Measurements from ENCODE around the gene LRRC10B.

Gene LRRC10B

DNA sequence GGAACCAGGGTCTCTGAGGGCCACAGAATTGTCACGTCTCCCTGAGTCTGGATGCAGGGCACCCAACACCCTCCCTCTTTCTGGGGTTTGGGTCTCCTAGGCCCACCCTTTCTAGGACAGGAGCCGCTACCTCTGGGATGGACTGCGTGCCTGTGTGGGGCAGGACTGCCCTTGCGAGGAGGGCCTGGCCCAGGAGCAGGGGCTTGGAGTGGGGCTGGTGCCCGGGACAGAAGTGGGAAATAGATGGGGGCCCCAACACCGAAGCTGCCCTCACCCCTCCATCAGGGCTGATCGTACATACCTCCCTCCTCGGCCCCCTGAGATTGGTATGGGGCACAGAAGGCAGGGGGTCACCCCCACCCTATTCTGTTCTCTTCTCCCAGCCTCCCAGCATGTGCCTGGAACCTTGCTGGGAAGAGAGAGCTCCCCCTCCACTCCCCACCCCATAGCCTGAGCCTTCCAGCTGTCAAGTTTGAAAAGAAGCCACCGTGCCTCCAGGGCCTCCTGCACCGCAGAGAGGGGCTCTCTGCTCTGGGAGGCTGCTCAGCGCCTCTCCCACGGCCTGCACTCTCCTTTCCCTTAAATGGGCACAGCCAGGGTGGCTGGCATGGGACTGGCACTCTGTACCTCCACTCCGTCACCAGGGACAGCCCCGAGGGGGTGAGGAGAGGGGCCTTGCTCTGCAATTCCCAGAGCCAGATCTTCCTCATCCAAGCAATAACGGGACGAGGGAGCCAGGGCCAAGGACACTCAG is 1.8 kb downstream of the LRRC10B start:
- DNase-seq: no peak

DNA sequence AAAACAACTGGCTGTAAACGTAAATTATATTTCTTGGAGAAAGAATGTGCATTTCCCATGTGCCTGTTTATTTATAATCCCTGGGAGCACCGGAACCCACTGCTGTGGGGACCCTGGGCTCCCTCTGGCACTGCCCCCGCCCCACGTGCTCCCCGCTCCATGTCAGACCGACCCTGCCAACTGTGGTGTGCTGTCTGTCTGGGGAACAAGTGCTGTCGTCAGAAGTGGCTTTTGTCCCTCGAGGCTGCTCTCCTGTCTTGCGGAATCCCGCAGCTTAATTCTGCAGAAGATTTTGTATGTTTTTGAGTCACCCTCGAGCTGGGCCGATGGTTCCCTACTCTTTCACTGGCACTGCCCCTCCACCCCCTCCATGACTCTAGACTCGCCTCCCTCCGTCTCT is 2.4 kb downstream of the LRRC10B start:
- no peak for DNase-seq

DNA sequence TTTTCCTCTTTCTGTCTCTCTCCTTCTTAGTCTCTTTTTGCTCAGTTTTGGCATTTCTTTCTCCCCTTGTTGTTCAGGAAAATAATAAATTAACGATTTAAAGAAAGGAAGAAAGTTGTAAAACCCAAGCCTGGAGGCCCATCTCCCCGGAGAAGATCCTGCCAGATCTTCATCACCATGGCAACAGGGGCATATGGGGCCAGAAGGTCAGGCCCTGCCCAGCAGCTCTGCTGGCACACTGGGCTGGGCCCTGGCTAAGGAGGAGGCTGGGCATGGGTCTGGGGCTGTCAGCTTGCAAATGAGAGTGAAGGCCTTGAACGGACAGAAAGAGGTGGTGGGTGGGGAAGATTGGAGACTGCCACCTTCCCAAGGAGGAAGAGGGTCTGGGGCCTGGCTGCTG is 2.8 kb downstream of the LRRC10B start:
- no peak for DNase-seq

DNA sequence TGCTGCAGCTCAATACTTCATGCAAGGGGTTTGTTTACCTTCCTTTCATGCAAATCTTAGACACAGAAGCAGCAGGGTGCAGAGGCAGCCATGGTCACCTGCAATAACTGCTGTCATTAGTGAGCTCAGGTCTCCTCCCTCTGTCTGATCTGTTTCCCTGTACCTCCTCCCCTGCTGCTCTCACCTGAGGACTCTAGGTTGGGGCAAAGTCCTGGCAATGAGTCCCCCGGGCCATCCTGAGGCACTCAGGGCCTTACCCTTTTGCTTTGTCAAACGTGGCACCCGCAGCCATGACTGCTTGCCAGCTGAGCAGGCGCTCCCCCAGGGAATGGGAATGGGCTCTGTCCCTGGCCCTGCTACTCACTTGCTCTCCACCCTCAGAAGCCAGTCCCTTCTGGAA is 3.9 kb downstream of the LRRC10B start:
- no peak for DNase-seq

DNA sequence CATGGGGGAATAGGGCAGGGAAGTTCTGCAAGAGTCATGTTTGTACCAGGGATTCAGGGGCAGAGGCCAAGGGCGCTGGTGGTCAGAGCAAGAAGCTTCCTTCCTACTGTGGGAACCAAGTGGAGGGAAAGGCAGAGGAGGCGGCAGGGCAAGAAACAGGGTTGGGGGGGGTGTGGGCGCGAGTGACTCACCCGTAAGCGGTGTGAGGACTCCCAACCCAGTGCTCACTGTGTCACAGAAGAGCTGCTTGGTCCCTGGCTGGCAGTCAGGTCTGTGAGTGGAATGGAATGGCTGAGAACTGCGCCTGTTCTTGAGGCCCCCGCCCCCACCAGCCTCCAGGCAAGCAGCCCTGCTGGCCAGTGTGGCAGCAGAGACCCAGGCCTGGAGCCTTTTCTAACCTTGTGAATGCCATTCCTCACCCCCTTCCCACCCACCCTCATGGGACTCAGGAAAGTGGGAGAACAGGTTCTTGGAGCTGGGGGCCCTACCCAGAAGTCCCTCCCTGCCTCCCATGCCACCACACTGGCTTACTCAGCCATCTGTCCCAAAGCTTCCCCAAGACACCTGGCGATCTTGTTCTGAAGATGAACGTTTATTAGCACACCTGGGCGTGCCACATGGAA is 4.7 kb downstream of the LRRC10B start:
- no peak for DNase-seq

DNA sequence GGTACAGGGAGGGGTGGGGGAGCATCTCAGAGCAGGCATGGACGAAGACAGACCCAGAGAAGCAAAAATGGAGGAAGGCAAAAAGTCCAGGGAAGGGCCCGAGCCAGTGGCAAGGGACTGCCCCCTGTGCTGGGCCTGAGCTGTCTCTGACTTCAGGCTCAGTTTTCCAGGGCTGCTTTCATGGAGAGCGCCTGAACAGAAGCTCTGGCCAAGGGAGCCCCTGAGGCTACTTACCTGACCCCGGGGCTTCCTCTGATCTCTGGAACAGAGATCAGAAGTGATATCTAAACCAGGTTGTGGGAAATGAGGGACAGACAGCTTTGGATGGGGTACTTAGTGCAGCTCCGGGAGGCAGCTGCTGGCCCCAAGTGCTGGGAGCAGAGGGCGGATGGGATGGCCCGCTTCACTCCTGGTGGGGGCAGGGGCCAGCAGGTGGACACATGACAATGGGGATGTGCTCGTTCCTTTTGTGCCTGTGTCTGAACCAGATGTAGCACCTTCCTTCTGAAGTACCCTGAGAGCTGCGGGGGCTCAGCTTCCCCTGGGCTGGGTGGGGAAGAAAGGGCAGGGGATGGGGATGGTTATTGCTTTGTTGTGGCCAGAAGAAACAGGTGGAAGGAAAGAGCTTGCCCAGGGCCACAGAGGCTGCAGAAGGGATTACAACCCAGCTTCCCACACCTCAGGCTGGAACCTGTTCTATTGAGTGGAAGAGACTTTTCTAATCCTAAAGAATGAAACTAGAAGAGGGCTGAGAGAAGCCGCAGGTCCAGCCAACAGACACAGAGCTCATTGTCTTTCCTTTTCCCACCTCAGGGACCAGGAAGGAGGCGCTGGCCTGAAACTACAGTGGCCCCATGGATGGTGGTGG is 5.7 kb downstream of the LRRC10B start:
- no peak for DNase-seq

DNA sequence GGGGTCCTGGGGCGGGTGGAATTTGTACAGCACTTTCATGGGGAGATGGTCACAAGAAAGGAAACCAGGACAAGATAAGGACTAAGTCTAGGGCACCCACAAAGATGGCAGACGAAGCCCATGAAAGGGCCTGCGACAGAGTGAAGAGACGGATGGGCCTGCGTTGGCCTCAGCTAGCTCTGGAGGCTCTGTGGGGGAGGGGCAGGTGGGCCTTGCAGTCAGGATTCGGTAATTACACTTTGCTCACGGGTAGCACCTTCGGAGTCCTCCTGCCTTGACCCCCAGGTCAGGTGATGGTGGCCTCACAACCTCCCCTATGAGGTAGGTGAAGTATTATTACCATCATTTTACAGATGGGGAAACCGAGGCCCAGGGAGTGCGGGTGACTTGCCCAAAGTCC is 7.1 kb downstream of the LRRC10B start:
- no peak for DNase-seq

DNA sequence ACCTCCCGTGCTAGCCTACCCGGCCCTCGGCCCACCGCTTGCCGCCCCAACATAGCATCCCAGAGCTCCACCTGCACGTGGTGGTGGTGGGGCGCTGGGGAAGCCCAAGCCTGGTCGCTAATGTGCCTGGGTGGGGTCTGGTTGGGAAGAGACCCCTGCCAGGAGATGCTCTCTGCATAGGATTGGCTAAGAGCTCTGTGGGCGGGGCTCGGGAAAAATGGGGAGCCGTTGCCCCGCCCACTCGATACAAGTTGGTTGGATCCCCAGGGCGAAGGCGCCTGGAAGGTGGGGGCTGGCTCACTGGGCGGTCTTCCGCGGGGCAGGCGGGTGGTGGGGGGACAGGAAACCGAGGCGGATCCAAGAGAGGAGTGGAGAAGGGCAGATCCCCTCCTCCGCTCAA is 7.6 kb downstream of the LRRC10B start:
- no peak for DNase-seq

DNA sequence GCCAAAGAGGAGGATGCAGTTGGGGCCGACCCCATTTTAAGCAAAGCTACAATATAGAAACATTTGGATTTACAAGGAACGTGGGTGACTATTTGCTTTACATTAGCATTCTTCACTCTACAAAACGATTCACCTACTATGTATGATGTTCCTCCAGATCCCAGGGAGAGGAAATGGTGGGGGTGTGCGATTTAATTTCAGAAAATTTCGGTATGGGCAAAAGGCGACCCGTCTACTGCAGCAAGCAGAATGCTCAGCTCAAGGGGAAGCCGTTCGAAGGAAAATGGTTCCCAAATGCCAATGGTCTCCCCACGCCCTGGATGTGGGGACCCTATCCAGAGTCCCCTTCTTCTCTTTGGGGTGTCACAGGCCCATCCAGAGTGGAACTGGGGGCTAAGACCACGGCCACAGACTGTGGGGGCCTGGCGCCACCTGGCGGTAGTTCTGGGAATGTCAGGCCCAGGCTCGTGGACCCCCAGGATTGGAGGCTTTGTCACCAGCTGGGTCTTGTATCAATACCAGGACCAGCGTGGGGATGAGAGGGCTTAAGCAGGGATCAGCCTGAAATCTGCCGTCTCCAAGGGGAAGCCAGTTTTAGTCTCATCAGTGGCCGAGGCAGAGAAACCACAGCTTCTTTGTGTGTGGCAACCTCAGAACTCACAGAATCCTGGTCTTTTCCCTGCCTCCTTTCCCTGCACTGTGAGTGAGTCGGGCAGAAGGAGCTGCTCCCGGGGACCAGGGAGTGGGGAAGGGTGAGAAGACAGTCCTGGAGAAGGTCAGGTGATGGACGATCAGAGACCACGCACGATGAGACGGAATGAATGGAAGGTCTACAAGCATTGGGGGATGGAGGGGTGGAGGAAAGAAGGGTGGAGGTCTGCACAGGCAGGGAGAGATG is 8.4 kb downstream of the LRRC10B start:
- peak; percentile 93 for DNase-seq

DNA sequence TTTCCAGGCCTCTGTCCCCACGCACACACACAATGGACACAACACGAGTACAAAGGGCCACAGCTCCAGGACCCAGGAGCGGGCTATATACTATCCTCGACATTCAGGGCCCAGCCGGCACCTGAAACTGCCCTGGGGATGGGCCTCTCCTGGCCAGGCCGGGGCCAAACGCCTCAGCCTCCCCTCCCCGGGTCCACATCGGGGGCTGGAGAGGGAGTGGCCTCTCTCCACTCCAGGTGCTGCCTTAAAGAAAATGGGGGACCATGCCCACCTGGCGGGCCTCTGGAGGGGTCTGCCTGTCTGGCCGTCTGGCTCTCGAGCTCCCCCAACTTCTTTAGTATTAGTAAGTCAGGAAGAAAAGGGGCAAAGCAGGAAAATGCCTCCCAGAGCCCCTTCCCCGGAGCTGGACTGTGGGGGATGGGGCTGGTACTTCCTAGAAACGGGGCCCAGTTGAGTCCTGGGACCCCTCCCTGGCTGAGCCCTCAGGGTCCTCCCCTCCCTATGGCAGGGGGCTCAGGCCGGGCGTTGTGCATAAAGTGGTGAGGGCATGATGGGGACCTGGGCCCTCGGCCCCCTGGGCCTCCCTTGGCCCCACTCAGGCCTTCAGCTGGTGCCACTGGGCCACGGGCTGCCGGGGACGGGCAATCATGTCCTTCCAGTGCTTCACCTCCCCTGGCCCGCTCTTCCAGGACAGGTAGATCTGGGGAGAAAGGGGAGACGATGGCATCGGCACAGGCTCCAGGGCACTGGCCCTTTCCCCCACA is 9.7 kb downstream of the LRRC10B start:
- DNase-seq: no peak

DNA sequence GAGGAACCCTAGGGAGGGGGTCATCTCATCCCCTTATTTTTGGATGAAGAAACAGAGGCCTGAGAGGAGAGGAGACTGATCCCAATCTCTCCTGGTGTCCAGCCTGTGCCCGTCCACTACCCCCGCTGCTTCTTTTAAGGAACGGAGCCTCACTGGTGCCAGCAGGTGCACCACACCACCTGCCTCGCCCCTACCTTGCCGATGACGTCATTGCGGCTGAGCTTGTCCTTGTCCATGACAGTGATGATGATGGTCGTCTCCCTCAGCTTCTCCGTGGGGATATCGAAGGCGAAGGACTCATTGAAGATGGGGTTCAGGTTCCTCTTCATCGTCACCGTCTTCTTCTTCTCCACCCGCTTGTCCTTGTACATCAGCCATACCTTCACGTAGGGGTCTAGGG is 14.3 kb downstream of the LRRC10B start:
- DNase-seq: no peak

DNA sequence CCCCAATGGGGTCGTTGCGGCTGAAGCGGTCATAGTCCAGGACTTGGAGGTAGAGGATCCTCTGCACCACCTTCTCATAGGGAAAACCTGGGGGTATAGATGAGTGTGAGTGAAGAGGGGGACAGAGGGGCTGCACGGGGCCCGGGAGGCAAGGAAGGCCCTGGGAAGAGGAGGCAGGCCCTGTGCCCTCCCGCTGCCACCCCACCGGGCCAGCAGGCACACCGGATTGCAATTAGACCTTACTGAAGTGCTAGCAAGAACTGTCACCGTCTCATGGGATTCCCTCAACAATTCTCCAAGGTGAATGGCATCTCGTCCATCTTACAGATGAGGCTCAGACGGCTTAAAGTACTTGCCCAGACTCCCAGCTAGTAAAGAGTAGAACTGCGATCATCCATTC is 15.9 kb downstream of the LRRC10B start:
- no peak for DNase-seq

DNA sequence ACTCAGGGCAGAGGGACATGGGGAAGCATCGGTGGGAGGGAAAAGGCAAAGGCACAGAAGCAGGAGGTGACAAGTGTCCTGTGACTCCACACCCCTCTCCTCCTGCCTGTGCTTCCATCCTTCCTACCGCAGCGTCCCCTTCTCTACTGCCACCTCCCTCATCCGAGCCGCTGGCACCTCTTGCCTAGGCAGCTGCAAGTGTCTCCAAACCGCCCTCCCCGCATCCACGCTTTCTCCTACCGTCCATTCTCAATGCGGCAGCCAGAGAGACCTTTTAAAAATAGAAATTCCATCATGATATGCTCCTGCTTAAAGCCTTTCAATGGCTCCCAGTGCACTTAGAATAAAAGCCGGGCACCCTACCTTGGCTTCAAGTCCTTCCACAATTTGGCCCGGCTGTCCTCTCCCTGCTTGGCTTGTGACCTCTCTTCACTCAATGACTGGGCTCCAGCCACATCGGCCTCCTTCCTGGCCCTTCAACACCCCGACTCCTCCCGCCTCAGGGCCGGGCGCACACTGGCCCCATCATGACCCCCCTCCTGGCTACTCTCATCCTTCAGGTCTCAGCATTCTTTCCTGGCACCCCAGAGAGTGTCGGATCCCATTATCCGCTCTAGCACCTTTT is 16.5 kb downstream of the LRRC10B start:
- DNase-seq: no peak

DNA sequence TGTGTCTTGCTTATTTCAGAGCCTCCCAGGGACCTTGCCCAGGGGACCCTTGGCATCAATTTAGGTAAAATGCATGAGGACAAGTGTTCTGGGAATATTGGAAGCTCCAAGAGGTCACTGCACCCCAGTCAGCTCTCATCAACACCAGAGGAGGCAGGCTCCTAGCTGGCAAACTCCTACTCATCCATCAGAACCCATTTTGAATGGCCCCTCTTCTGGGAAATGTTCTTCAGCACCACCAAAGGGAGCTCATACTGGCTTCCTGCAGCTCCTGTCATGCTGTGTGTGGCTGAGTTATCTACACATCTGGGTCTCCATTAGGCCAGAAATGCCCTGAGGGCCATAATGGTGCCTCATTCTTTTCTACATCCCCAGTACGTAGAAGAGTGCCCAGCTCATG is 17.7 kb downstream of the LRRC10B start:
- no peak for DNase-seq

DNA sequence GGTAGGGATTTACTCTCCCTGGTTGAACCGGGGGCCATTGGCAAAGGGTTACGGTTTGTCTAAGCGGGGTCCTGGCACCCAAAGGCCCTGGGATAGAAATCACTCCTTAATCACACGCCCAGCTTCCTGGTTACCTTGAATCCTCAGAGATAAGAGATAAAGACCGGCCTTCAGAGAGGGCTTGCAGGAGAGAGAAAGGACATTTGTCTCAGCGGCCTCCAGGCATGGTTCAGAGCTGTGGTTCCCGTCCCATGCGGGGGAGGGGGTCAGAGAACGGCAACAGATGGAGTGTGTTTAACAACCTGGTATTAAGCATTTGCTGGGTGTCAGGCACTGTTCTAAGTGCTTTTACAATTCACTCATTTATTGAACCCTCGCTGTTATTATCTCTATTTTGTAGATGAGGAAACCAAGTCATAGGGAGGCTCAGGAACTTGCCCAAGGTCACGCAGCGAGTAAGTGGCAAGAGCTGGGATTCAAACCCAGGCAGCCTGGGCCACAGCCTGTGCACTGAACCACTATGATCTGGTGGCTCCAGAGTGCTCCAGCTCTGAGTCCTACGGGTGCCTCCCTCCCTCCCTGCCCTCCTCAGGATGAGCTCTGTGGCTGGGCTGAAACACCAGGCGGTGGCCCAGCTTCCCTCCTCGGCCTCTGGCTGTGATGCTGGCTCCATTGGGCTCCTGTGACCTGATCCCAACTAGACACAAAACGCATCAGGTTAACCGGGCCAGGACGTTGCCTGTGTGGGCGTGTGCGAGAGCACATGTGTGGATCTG is 18.6 kb downstream of the LRRC10B start:
- no peak for DNase-seq

DNA sequence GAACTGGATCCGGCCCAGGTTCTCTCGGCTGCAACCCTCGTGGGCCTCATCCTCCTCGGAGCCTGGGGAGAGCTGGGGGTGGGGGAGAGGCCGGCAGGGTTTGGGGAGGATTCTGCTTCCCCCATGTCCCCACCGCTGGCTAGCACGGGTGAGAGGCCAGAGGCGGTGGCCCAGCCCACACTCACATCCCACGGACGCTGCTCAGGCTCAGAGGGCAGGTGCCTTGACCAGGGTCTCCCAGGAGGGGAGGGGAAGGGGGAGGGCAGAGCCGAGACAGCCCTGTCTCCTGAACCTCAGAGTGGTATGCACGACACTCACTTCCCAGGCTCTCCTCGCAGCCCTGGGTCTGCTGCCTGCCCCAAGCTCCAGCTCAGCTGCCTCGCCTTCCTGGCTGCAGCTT is 19.6 kb downstream of the LRRC10B start:
- no peak for DNase-seq

DNA sequence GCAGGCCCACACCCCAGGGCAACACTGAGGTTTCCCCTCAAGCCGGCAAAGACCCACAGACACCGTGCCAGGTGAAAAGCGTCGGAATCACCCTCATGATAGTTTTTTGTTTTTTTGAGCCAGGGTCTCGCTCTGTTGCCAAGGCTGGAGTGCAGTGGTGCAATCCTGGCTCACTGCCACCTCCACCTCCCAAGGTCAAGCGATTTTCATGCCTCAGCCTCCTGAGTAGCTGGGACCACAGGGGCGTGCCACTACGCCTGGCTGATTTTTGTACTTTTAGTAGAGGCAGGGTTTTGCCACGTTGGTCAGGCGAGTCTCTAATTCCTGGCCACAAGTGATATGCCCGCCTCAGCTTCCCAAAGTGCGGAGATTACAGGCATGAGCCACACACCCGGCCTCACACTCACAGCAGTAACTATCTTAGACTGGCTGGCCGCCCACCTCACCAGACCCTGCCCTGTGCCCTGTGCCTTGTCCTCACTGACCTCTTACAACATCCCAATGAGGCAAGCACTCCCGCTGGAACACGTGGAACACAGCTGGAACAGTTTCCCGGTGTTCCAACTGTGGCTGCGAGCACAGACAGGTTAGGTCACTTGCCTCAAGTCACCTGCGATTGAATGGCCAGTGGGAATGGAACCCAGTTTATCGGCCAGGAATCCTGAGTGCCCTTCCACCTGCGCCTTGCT is 21.1 kb downstream of the LRRC10B start:
- no peak for DNase-seq

DNA sequence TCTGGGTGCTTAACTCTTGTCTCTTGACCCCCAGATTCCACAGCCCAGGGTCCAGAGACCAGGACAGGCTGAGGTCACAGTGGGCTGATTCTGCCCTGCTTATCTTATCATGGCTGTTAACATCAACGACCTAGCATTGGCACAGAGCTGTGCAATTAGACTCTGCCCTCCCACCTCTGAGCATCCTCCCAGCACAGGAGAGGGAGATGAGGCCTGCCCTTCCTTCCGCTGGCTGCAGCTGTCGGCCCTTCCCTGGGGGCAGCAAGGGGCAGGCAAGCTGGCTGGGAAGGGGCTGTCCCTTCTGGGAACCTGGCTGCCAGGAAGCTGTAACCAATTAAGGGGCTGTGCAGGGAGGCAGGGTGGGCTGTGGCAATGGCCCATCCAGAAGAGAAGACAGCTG is 22.5 kb downstream of the LRRC10B start:
- DNase-seq: no peak

DNA sequence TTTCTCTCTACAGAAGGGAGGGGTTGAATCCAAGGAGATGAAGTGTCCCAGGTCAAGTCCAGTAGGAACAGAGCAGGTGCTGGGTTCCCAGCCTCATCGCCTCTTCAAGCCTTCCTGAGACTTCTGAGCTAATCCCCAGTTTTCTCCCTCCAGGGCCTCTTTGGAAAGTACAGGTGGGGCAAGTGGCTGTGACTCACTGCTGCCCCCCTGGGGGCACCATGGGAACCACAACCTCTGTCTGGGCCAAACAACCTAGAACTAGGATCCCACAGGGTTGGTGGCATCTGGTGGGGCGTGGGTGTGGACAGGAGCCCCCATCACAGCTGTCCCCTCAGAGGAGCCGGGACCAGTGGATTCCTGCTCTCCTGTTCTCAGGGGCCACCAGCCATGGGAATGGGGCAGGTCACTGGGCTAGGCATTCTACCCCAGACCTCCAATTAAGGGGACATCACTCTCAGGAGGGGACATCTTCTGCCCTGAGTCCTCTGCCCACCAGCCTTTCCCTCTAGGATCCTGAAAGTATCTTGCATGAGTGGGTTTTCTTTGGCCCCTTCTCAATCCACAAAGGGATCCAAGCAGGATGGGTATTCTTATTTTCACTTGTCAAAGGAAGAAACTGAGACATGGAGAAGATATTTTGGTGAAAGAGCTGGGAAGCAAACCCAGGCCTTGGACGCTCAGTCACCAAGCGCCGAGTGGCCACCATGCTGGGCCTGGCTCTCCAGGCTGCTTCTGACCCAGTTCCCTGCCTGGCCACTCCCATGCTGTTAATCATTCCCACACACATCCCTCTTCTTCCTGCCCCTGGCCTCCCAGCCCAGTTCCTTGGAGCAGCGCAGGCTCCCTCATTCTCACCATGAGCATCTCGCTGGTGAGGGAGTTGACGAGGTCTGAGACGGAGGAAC is 23.8 kb downstream of the LRRC10B start:
- DNase-seq: peak; percentile 67
